ENCODE results near the gene GNA12.

DNA sequence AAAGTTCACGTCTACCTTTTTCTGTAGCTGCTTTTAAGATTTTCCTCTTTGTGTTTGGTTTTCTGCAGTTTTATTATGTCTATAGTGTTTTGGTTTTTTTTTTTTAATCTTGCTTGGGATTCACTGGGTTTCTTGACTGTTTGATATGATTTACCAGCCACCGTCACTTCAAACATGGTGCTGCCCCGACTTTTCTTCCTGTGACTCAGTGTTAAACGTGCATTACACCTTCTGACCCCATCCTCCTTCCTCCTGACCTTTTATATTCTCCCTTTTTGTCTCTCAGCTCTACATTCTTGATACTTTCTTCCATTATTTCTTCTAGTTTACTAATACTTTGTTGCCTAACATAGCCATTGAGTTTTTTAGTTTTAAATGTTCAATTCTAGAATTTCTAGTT is 61.5 kb downstream of the GNA12 start:
- TF ChIP-seq, protein P1, sequence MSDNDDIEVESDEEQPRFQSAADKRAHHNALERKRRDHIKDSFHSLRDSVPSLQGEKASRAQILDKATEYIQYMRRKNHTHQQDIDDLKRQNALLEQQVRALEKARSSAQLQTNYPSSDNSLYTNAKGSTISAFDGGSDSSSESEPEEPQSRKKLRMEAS (IDR thresholded peaks at IDR 0.05), result no peak
- no peak for TF ChIP-seq EP300 (IDR thresholded peaks at IDR 0.05; ENCODE audit: borderline replicate concordance)
- no peak for TF ChIP-seq FOXM1 (IDR thresholded peaks at IDR 0.05; ENCODE audit: borderline replicate concordance, low read depth)
- TF ChIP-seq YY1 (IDR thresholded peaks at IDR 0.05; ENCODE audit: low read depth), result no peak
- no peak for TF ChIP-seq CEBPB (IDR thresholded peaks at IDR 0.05)
- TF ChIP-seq TEAD4 (IDR thresholded peaks at IDR 0.05), result no peak
- TF ChIP-seq TAF1 (IDR thresholded peaks at IDR 0.05; ENCODE audit: low read depth), result no peak
- no peak for TF ChIP-seq RAD21 (IDR thresholded peaks at IDR 0.05; ENCODE audit: low read depth)
- TF ChIP-seq, protein P2, sequence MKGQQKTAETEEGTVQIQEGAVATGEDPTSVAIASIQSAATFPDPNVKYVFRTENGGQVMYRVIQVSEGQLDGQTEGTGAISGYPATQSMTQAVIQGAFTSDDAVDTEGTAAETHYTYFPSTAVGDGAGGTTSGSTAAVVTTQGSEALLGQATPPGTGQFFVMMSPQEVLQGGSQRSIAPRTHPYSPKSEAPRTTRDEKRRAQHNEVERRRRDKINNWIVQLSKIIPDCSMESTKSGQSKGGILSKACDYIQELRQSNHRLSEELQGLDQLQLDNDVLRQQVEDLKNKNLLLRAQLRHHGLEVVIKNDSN (IDR thresholded peaks at IDR 0.05), result no peak
- TF ChIP-seq CREB1 (IDR thresholded peaks at IDR 0.05; ENCODE audit: low read depth), result no peak
- TF ChIP-seq NFIC (IDR thresholded peaks at IDR 0.05), result no peak

Measured in Ishikawa (cell line).